H7 (cell line): ENCODE results near the gene CSTB. TPM values are rescaled to one million over a fixed set of nuclear protein-coding genes. Genes with fewer than 3 reads are reported as not detected.

ENCODE experiments used
- DNase-seq: peaks from one replicate; pipeline ENCODE4 v3.0.0; 2012
- H3K27me3 ChIP-seq: 2 replicates; pipeline ENCODE4 v1.6.0; 2011; ENCODE audit warnings: mild to moderate bottlenecking, low read length; ENCODE audit not compliant: control insufficient read depth, insufficient read depth
- H3K36me3 ChIP-seq: replicated peaks from 2 replicates; pipeline ENCODE4 v1.5.1; 2011; ENCODE audit warnings: low read length; ENCODE audit not compliant: control insufficient read depth, insufficient read depth
- H3K4me3 ChIP-seq: 2 replicates; pipeline ENCODE4 v1.5.1; 2011; ENCODE audit warnings: low read depth, mild to moderate bottlenecking, control low read depth, low read length, moderate library complexity; ENCODE audit not compliant: insufficient read depth
- total RNA-seq: library from RNA; depleted of rRNA; stranded (reverse); fragments of >200 nt; shearing (Covaris generic); gene quantifications from 2 replicates; pipeline ENCODE4 v1.2.3, GENCODE V29; 2014

CSTB gene
- total RNA-seq, 1 experiment from 2014 or later: 29.6 TPM

DNA sequence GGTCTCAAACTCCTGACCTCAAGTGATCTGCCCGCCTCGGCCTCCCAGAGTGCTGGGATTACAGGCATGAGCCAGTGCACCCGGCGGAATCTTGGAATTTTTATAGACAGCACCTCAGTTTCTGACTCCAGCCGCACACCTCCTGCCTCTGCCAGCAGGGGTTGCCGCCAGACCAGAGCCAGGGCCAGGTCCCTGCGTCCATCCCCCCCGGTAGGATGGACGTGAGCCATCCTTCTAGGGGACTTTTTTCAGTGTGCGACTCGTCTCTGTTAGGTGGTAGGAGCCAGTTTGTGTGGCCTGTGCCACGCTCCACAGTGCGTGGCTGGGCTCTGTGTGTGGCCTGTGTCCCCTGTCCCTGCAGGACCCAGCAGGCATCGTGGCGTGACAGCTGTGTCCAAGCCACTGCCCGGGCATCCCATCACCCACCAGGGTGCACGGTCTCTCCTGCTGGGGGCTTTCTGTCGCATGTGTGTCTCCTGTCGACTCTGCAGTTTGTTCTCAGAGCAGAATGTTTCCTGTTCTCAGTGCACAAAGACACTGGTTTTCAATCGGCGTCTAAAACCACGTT is 15.6 kb downstream of the CSTB start:
- peaks cover 9% of the 10 kb centered on the region for H3K36me3 ChIP-seq
- no peaks in the 10 kb centered on the region for H3K27me3 ChIP-seq
- H3K4me3 ChIP-seq: no peak overlapping the region
- no peak for DNase-seq

DNA sequence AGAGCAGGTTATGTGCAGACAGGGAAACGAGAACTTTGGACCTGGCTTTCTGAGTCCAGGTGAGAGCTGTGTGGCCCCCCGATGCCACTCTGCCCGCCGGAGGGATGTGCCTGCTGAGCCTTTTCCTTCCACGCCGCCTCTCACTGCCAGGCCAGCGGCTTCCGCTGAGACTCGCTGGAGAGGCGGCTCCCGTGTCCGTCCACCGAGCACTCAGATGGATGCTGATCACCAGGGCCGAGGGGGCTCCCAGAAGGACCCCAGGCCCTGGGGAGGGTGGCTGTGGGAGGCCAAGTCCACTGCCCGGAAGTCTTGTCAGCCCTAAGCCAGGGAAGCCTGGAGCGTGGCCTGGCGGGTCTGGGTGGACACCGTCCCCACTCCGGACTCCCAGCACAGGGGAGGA is 16.5 kb downstream of the CSTB start:
- no peak overlapping the region for H3K4me3 ChIP-seq
- no peak for DNase-seq
- peaks cover 11% of the 10 kb centered on the region for H3K36me3 ChIP-seq
- H3K27me3 ChIP-seq: no peaks in the 10 kb centered on the region

DNA sequence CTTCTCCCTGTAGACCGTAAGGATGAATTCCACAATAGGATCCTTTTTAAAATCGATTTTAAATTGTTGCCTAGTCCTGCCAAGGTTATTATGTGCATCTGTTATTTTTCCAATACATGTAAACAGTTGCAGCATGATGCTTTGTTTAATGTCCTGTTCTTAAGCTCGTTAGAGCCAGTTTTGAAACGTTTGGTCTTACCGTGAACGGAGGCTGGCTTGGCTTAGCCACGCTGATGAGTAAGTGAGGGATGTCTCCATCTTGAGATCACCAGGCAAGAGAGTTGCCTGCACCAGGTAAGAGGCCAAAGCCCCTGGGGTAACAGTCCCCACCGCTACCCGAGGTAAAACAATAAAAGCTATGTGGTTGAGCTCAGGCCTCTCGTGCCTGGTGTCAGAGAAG is 17.3 kb downstream of the CSTB start:
- H3K27me3 ChIP-seq: no peaks in the 10 kb centered on the region
- H3K4me3 ChIP-seq: no peak overlapping the region
- peaks cover 16% of the 10 kb centered on the region for H3K36me3 ChIP-seq
- DNase-seq: no peak

DNA sequence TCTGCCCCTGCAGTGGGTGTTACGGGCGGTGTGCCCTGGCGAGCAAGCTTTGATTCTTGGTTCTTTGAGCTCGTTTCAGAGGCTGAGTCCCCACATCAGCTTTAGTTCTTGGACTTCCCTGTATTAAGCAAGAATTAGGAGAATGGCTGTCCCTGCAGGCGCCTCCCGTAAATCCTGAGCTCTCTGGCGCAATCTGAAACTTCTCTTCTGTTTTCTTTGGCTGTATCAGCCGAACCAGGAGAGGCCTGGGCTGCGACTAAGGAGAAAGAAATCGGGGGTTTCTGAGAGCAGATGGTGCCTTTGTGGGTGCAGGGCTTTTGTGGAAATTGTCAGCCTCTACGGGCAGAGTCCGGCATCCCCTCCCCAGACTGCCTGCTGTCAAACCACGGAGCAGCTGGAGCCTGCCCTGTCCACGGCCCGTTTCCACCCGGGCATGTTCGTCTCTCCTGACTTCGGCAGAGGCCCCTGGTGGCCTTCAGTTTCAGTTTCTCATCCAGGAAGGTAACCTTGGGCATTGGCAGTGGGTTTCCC is 17.9 kb downstream of the CSTB start:
- DNase-seq: no peak
- no peaks in the 10 kb centered on the region for H3K27me3 ChIP-seq
- H3K36me3 ChIP-seq: peaks cover 19% of the 10 kb centered on the region
- no peak overlapping the region for H3K4me3 ChIP-seq

DNA sequence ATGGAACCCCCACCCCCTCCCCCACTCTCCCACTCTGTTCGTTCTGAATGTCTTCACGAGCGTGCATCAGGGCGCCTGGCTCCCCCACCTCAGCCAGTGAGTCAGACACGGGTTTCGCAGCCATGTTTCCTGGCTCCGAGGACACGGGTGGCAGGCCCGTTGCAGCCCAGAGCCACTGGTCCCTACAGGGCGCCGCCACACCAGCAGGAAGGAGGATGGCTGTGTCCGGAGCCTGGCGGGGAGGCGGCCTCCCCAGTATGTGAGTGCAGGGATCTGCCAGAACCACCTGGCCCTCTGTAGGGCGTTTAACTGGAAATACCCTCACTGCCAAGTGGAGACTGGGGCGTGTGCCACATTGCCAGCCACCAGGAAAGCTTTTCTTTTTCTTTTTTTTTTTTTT is 18.5 kb downstream of the CSTB start:
- DNase-seq: no peak
- Histone ChIP-seq H3K36me3 (peaks cover 24% of the 10 kb centered on the region), H3K4me3 (no peak overlapping the region), H3K27me3 (no peaks in the 10 kb centered on the region)

DNA sequence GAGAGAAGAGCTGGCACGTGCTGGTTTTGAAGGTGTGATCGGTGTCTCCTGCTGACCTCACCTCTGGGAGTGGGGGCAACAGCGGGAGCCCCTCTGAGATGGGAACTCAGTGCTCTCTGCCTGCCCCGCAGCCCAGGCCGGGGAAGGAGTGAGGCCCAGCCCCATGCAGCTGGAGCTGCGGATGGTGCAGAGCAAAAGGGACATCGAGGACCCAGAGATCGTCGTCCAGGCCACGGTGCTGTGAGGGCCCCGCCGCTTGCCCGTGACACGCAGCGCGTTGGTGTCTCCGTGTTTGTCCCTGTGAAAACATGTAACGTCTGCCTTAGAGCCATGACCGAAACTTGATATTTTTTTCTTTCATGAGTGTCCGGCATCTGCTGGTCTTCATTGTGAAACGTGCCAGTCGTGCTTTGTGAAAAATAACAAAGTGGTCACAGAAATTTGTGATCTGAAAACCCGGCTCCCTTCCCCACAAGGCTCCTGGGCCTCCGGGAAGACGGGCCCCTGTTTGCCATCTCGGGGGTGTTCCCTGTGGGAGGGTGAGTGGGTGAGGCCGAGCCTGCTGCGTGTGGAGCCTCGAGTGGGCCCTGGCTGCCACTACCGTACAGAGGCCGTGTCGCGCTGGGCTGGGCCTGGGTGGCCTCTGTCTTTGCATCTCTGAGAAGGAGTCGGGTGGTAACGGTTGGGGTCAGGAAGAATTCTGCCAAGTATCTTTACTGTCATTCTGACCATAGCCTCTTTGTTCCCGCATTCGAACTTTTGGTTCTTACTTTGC is 20.1 kb downstream of the CSTB start:
- H3K4me3 ChIP-seq: no peak overlapping the region
- H3K36me3 ChIP-seq: peaks cover 22% of the 10 kb centered on the region
- H3K27me3 ChIP-seq: no peaks in the 10 kb centered on the region
- no peak for DNase-seq

DNA sequence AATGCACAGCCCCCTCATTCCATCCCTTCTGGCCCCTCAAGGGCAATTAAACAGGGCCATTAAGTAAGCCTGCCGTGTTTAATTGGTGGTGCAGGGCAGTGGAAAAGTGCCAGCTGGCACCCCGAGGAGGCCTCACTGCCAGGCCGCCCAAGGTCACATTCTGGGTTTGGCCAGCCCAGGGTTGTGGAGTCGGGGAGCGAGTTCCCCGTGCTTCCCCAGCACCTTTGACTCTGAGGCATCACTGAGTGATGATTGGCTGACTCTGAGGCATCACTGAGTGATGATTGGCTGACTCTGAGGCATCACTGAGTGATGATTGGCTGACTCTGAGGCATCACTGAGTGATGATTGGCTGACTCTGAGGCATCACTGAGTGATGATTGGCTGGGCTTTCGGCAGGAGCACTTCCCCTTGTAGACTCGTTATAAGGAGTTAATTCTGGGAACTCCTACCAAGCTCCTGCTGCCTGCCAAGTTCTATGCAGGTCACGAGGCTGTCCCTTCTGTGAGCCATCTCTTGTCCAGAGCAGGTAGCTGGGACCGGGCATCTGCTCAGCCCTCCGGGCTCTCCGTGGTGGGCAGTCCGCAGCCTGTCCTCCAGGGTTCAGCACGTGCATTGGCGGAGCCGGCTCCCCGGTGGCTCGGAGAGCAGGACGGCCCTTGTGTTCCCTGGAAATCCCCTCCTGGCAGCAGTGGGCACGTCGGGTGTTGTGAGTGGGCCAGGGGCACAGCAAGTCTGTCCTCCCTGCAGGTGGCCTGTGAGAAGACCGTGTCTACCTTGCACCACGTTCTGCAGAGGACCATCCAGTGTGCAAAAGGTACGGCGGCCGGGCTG is 20.9 kb downstream of the CSTB start:
- Histone ChIP-seq H3K36me3 (peaks cover 27% of the 10 kb centered on the region), H3K4me3 (no peak overlapping the region), H3K27me3 (no peaks in the 10 kb centered on the region)
- DNase-seq: no peak

DNA sequence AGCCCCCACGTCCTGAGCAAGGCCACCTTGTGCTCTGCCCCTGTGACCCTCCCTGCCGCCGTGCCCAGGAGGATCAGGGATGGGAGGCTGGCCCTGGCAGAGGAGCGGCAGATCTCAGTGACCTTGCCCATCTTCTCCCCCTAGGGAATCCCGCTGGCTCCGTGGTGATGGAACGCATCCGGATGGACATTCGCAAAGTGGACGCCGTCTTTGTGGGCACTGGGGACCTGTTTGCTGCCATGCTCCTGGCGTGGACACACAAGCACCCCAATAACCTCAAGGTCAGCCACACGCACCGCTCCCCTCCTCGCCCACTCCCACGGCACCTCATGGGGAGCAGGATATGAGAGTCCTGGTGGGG is 22.7 kb downstream of the CSTB start:
- Histone ChIP-seq H3K4me3 (no peak overlapping the region), H3K27me3 (no peaks in the 10 kb centered on the region), H3K36me3 (peaks cover 27% of the 10 kb centered on the region)
- no peak for DNase-seq

DNA sequence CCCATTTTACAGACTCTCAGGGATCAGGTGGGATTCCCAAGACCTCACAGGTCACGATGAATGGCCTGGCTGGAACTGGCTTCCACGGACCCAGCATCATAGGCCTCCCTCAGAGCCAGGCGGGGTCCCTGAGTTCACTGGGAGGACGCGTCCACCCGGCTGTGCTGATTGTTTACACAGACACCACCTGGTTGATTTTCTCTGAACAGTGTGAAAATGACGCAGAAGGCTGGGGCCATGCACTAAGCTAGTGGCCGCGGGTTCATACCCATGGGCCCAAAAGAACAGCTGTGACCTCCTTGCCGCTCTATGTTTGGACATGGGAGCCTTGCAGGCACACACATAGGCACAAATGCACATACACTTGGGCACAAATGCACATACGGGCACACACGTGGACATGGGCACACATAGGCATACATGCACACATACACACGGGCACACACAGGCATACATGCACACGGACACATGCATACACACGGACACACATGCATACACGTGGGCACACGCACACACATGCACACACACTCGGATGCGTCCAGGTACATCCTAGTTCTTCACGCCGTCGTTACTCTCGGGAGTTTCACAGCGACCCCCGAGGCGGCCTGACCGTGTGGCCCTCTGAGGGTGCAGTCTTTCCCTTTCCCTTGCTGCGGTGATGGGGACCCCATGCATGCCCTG is 23.2 kb downstream of the CSTB start:
- Histone ChIP-seq H3K4me3 (no peak overlapping the region), H3K36me3 (peaks cover 25% of the 10 kb centered on the region), H3K27me3 (no peaks in the 10 kb centered on the region)
- no peak for DNase-seq

DNA sequence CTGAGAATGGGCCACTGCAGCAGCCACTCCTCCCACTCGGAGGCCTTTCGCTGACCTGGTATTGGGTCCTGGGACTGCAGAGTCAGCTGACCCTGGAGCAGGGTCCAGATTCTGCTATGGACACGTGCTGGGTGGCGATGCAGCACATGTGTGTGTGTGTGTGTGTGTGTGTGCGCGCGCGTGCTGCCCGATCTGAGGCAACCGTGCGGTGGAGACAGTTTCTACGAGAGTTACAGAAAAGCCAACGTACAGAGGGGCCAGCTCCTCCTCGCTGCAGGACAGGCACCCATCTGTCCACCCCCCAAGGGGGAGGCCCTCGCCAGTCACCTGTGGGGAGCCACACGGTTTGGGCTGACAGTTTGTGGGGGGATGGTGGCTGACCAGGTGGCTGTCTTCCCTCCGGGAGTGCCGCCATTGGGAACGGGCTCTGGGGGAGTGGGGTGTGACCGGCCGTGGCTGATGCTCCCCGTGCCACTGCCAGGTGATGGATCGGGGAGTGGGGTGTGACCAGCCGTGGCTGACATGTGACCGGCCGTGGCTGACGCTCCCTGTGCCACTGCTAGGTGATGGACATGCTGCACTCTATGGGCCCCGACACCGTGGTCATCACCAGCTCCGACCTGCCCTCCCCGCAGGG is 24.0 kb downstream of the CSTB start:
- no peaks in the 10 kb centered on the region for H3K27me3 ChIP-seq
- no peak for DNase-seq
- no peak overlapping the region for H3K4me3 ChIP-seq
- peaks cover 23% of the 10 kb centered on the region for H3K36me3 ChIP-seq

DNA sequence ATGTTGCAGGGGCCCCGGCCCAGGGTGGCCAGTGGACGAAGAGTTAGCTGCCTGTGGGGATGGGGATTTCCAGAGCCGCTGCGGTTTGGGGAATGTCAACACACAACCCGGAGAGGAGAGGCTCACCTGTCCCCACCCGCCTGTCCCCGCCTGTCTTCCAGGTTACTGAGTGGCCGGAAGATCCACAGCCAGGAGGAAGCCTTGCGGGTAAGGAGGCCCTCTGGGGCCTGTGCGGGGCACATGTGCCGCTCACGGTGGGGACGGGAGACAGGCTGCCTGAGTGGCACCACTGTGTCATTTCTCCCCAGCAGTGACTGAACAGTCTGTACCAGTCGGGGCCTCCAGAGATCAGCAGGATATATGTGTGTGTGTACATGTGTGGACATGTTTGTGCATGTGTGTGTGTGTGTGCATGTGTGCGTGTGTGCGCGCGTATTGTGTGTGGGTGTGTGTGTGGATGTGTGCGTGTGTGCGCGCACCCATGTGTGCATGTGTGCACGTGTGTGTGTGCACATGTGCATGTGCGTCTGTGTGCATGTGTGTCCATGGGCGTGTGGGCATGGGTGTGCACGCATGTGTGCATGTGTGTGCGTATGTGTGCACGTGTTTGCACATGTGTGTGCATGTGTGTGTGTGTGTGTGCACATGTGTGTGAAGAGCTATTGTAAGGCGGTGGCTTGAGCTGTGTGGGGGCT is 25.6 kb downstream of the CSTB start:
- H3K36me3 ChIP-seq: peaks cover 21% of the 10 kb centered on the region
- DNase-seq: no peak

DNA sequence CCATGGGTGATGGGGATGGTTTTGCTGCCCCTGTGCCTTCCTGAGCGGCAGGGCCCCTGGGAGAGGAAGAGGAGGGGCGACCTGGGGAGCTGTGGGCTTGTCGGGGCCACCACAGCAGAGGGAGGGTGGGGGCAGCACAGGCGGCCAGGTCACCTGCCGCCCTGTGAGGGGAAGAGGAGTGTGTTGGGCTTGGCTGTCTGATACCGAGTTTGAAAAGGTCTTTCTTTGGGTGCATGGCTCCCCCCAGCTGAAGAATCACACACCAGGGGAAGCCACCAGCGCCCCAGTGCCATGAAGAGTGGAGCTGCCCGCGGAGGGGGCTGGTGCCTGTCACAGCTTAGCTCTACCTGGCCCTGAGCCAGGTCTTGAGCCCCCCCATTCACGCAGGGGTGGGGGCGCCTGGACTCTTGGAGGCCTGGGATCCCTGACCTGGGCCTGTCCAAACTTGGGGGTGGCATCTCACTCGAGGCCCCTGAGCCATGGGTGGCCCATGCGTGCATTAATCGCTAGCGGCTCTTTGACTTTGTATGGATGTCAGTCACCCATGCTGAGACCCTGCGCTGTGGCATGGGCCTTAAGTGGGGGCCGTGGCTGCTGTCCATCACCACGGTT is 26.4 kb downstream of the CSTB start:
- Histone ChIP-seq H3K27me3 (no peaks in the 10 kb centered on the region), H3K36me3 (peaks cover 19% of the 10 kb centered on the region), H3K4me3 (no peak overlapping the region)
- DNase-seq: no peak

More for the DNA sequence above, 25.6 kb downstream of the CSTB start:
- Histone ChIP-seq H3K4me3 (no peak overlapping the region), H3K27me3 (no peaks in the 10 kb centered on the region)

DNA sequence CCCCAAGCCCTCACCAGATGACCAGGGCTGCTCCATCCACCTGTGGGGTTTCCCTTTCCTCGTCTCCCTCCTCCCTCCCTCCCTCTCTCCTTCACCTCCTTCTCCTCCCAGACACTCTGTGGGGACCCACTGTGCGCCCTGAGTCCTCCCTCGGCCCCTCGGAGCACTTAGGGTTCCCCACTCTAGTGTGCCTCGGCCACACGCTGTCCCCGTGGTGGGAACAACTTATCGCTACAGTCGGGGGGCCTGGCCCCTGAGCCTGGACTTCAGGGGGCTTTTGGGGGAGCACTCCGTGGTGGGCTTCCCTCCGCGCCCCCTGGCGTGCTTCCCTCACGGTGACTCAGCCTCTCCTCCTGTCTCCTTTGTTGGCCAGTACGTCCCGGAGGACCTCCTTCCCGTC is 27.5 kb downstream of the CSTB start:
- Histone ChIP-seq H3K27me3 (no peaks in the 10 kb centered on the region), H3K4me3 (no peak overlapping the region), H3K36me3 (peaks cover 15% of the 10 kb centered on the region)
- no peak for DNase-seq
